T-helper 1 cell treated with Interleukin-12 subunit alpha and Interleukin-12 subunit beta and Interleukin-4 antibody, amounts not matched to agents 30 ng/mL and 1 ng/mL, for 36 hours (primary cell): ENCODE measurements around the gene UBAC2. TPM values are rescaled to one million over a fixed set of nuclear protein-coding genes. Genes with fewer than 3 reads are reported as not detected.

ENCODE experiments used
- intact Hi-C: fragments of 100-400 bp; cut with micrococcal nuclease; formaldehyde crosslinking; loops from one replicate; pipeline ENCODE4 v1.15.1; 2024
- total RNA-seq: library from RNA; stranded (reverse); gene quantifications from 2 replicates; pipeline ENCODE4 v1.2.3, GENCODE V29; 2022

UBAC2 gene
- total RNA-seq, 1 donor from 2014 or later = 50.0 TPM

GRCh38 chr13:99289271-99289670, 88.6 kb downstream of the UBAC2 start:
- intact Hi-C loops = loop anchor here (2.0 kb wide), 3 partner anchors 14 to 34 kb away; partner anchors contain the start of gene GPR18

GRCh38 chr13:99289674-99290337, 89.2 kb downstream of the UBAC2 start:
- intact Hi-C loops = loop anchor here (2.0 kb wide), 3 partner anchors 15 to 33 kb away; partner anchors contain the start of gene GPR18

- intact Hi-C loops = no loop called here
These were observed 90.2 kb downstream of the UBAC2 start for GRCh38 chr13:99290894-99291293.

- intact Hi-C loops = no loop called here
These were observed 92.5 kb downstream of the UBAC2 start for GRCh38 chr13:99293178-99293577.

- intact Hi-C loops = no loop called here
These were observed 93.5 kb downstream of the UBAC2 start for GRCh38 chr13:99294198-99294597.

- intact Hi-C loops = no loop called here
These were observed 94.3 kb downstream of the UBAC2 start for GRCh38 chr13:99294958-99295357.

GRCh38 chr13:99295488-99296252, 95.0 kb downstream of the UBAC2 start:
- intact Hi-C loops = loop anchor here (1.0 to 2.0 kb wide), 8 partner anchors 7 to 142 kb away; partner anchors contain the start of gene GPR183

- intact Hi-C loops = loop anchor here (1.0 to 2.0 kb wide), 8 partner anchors 8 to 141 kb away; partner anchors contain the start of gene GPR183
These were observed 95.7 kb downstream of the UBAC2 start for GRCh38 chr13:99296398-99296797.

GRCh38 chr13:99297331-99297730, 96.7 kb downstream of the UBAC2 start:
- intact Hi-C loops = loop anchor here (2.0 kb wide), 1 partner anchor 83 kb away; no protein-coding TSS in a partner anchor

GRCh38 chr13:99298056-99298455, 97.4 kb downstream of the UBAC2 start:
- intact Hi-C loops = no loop called here

- intact Hi-C loops = no loop called here
These were observed 98.7 kb downstream of the UBAC2 start for GRCh38 chr13:99299256-99299919.

GRCh38 chr13:99299920-99300341, 99.3 kb downstream of the UBAC2 start:
- intact Hi-C loops = loop anchor here (10.0 kb wide), 1 partner anchor 785 kb away; the partner anchor contains the start of gene PCCA

- intact Hi-C loops = loop anchor here (10.0 kb wide), 1 partner anchor 784 kb away; the partner anchor contains the start of gene PCCA
These were observed 100.6 kb downstream of the UBAC2 start for GRCh38 chr13:99301056-99301838.

GRCh38 chr13:99301913-99302636, 101.4 kb downstream of the UBAC2 start:
- intact Hi-C loops = loop anchor here (10.0 kb wide), 1 partner anchor 783 kb away; the partner anchor contains the start of gene PCCA

GRCh38 chr13:99302637-99303505, 102.2 kb downstream of the UBAC2 start:
- intact Hi-C loops = loop anchor here (10.0 kb wide), 1 partner anchor 782 kb away; the partner anchor contains the start of gene PCCA

GRCh38 chr13:99303863-99304521, 103.3 kb downstream of the UBAC2 start:
- intact Hi-C loops = loop anchor here (10.0 kb wide), 1 partner anchor 781 kb away; the partner anchor contains the start of gene PCCA

- intact Hi-C loops = loop anchor here (10.0 kb wide), 1 partner anchor 780 kb away; the partner anchor contains the start of gene PCCA
These were observed 103.9 kb downstream of the UBAC2 start for GRCh38 chr13:99304541-99304940.

- intact Hi-C loops = loop anchor here (5.0 to 10.0 kb wide), 3 partner anchors 103 to 780 kb away; partner anchors contain the start of genes PCCA and UBAC2
These were observed 104.5 kb downstream of the UBAC2 start for GRCh38 chr13:99305158-99305557.
